NCI-H1694 treated with DMSO at 0.1 percent for 48 hours (cell line): Measurements from ENCODE around the gene GYG1.

Source experiments
- DNase-seq: peaks from one replicate; lab custom pipeline; 2025; lab: John Stamatoyannopoulos, UW

GYG1 gene

DNA sequence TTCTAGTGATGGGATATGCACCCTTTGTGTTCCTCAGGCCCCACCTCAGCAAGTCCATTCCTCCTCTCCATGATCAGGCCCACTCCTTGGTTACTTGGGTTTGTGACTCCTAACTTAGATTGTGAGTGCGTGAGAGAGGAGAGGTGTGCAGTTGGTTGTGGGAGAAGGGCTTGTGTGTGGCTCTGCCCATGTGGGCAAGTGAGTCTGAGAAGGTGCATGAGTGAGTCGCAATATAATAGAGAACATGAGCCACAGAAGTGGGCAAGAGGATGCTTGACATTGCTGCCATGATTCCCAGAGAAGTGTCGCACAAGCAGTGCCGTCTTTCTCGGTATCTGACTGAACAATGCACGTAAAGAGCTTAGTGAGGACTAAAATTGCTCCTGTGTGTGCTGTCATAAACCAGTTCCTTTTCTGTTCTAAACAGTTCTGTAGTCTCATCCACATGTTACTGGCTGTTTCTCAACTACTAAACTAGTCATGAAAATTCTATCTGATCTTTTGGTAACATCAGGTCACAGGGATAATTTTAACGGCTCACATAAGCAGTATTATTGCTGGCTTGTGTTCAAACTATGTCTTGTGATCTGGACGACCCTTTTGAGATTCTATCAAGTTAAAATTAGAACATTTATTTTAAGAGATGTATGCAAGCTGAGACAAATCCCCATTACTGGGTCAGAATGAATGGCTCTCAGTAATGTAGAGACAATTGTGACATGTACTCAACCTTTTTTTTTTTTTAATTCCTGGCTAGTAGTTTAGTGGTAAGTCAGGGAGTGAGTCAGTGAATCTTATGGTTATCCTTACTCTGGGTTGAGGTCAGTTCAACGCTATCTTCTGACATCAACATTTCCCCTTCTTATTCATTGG is 25.6 kb downstream of the GYG1 start:
- DNase-seq: no peak

DNA sequence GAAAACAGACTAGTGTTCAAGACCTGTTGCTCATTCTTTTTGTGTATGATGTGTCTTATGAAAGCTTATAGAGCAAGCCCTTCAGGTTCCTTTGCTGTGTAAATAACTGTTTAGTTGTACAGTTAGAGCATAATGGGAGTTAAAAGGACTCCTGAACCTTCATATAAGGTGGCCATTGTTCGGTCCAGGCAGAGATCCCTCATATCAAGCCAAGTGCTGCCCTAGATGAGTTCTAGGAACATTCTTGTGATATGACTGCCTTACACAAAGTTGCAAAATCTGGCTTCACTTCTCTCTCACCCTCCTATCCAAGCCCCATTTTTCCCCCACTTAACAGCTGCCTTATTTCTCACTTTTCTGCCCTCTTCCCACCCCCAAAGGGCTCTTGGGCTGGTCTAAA is 26.9 kb downstream of the GYG1 start:
- no peak for DNase-seq

DNA sequence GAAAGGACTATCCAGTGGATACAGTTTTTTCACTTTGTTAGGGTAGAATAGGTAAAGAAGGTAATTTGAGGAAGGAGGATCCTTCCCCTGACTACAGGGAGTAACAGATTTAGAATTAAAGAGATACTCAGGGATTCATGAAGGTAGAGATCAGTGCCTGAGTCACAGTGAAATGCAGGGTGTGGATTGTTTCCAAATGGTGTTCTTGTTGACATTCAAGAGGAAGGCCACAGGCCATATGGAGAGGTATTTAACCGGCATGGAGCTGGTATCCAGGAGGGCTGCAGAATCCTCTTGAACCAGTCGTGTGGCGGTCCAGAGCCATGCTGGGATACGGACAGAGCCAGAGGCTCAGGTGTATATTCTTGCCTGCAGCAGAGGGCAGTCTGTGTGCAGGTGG is 28.2 kb downstream of the GYG1 start:
- DNase-seq: no peak

DNA sequence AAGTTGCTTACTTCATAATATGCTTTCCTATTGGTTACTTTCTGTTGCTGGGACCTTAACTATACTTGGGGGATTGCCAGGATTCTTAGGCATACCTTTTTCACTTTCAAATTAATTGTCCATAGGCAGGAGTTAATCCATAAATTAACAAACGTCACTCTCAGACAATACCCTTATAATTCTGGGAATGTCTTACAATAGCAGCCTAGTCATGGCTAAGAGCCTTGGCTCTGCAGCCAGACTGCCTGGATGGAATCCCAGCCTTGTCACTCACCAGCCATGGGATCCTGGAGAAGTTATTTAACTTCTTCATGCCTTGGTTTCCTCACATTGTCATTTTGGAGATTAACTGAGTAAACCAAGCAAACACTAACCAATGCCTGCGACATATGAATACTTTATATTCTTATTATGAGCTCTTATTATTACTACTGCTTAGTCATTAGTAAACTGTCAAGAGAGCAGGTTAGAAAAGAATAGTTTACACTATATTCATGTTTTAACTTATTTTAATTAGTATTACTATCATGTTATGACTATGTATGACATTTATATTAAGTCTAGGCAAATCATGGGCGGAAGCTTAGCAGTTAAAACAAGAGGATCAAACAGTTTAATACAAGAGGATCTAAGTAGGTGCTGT is 29.0 kb downstream of the GYG1 start:
- DNase-seq: no peak

DNA sequence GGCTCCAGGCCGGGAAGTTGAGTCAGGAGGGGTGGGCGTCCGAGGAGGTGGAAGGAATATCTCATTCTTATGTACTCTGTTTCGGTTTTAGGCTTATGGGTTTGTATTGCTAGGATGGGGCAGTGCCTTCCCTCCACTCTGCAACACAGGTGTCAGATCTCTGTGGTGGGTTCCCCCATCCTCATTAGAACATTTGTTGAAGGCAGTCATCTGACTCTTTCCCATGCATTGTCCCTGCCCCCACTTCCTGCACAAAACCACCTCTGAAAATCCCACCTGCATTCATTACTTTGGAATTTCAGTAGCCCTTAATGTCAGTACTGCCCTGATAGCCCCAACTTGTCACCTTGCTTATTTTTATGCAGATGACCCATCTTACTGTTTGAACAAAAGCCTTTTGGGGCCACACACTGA is 29.5 kb downstream of the GYG1 start:
- DNase-seq: no peak

DNA sequence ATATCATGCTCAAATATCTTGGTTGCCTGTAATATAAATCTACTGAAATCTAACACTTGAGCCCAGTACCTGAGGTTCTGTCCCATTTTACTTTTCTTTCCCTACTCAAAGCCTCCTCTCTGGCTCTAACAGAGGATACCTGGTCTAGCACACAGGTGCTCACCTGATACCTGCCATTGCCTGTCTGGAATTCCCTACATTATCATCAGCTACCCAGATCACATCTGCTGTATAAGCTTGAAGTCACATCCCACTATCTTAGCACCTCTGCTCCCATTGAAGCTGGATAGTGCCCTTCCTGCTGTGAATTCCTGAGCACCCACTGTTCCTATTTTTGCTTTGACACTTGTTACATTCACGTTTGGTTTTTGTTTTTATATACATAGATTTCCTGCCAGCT is 30.5 kb downstream of the GYG1 start:
- no peak for DNase-seq

DNA sequence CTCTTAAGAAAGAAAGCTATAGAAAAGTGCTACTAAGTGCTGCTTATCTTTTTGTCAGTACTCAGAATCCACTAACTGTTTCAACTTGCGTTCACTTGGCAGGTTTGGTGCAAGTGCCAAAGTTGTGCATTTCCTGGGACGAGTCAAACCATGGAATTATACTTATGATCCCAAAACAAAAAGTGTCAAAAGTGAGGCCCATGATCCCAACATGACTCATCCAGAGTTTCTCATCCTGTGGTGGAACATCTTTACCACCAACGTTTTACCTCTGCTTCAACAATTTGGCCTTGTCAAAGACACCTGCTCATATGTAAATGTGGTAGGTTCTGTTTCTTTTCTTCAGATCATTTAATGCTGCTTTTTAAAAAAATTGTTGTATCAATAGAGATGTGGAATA is 32.6 kb downstream of the GYG1 start:
- no peak for DNase-seq

DNA sequence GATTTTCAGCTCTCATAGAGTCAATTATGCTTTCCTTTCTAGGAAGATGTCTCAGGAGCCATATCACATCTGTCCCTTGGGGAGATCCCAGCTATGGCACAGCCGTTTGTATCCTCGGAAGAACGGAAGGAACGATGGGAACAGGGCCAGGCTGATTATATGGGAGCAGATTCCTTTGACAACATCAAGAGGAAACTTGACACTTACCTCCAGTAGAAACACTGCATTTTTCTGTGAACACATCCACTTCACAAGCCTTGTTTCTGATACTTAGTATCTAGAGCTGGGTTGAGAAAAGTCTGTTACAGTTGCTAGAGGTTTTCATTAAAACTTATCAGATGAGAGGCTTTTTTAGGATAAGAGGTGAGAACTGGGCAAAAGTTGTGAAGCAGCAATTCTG is 35.4 kb downstream of the GYG1 start:
- no peak for DNase-seq

DNA sequence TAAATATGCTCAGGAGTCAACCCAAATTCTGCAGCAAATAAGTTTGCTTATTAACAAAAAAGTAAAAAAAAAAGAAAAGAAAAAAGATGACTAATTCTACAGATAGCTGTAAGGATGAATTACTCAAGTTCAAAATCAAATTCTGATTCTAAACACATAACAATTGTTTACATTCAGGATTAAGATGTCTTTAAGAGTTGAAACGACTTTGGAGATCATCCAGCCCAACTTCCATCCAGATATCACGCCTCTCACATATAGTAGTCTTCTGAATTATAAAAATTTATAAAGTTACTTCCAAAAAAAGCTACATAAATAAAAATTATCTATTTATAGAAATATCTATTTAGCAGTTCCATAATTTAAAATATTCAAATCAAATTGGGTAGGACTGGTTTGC is 39.8 kb downstream of the GYG1 start:
- no peak for DNase-seq

DNA sequence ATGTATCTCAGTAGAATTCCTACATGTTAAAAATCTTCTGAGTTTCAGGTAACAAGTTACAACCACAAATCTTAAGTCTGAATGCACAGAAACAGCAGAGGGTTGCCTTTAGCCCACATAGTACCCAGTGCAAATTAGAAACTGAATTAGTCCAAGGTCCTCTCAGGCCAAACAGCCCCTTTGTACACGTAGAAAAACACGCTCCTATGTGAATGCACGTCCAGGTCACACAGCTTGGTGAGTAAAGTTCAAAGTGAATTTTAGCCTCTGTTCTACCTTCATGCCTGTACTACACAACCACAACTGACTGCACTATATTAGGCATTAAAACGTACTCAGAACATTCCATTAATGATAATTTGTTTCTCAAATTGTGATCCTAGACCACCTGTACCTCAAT is 46.3 kb downstream of the GYG1 start:
- DNase-seq: no peak

DNA sequence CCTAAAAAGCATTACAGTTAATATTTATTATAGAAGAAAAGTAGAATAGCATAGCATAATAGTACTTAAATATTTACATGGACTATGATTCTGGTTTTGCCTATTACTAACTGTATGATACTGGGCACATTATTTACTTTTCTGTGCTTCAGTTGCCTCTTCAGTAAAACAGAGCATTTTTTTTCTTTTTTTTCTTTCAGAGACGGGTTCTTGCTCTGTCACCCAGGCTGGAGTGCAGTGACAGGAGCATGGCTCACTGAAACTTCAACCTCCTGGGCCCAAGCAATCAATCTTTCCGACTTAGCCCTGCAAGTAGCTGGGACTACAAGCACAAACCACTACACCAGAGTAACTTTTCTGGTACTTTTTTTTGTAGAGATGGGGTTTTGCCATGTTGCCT is 47.0 kb downstream of the GYG1 start:
- DNase-seq: no peak

DNA sequence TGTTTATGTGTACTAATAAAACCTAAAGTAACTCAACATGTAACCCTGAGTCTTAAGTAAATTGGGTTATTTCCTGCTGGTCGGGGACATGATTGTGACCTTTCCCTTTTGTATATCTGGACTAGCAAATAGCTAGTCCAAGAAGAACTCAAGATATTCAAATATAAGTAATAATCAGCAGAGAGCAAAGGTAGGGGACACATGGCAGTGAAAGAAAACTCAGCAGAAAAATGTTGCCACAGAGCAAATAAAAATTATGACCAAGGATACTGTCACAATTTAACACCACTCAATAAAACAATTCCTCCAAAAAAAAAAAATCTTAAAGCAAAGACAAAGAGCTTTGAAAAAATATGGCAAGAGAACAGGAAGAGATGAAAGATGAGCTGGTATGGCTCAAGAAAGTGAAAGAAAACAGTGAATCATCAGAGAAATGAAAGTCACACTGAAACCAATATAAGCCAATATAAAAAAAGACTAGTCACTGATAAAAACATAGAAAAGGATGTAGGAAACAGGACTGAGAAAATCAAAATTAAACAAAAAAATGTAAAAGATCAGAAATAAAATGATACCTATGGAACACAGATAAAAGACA is 51.5 kb downstream of the GYG1 start:
- DNase-seq: no peak

DNA sequence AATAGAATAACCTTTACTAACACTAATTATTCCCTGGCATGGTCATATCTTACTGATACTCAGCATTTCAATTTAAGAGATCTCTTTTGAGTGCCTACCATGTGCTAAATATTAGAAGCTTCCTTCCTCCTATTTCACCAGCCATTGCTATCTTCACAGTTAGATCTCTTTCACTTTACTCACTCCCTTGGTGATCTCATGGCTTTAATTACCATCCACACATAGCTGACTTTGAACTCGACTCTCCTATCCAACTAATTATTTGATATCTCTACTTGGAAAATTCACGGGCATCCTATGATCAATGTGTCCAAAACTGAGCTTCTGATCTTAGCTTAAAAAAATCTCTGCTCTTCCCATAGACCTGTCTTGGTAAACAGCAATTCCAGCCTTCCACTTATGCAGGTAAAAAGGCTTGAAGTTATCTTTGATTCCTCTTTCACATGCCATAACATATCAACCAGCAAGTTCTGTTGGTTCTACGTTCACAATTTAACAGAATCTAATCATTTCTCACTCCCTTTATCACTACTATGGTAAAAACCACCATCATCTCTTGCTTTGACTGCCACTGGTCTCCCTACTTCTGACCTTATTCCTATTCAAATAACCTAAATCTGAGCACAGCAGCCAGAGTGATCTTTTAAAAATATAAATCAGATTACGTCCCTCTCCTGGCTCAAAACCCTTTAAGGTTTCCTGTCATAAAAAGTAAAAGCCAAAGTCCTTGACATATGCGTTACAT is 53.2 kb downstream of the GYG1 start:
- no peak for DNase-seq

DNA sequence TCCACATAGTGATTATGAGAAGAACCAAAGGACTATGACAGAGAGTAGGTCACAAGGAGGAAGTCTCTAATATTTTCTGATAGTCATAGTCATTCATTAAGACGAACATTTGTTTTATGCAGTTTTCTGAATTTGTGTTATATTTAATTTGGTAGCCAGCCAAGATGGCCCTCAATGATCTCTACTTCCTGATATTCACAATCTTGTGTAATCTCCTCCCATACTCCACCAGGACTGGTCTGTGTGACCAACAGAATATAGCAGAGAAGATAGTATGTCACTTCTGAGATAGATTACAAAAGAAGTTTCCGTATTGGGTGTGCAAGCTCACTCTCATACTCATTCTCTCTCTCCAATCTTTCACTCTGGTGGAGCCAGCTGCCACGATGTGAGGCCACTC is 64.2 kb downstream of the GYG1 start:
- DNase-seq: no peak

DNA sequence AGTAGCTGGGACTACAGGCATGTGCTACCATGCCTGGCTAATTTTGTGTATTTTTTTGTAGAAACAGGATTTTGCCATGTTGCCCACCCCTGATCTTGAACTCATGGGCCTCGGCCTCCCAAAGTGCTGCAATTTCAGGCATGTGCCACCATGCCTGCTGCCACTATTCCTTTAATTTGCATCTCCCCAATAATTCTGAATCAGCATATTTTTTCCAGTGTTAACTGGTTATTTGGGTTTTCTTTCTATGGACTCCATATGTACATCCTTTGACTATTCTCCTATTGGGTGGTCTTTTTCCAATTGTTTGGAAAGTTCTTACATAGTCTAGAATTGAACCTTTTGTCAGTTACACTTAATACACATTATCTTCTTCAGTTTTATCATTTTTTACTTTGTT is 66.9 kb downstream of the GYG1 start:
- no peak for DNase-seq

DNA sequence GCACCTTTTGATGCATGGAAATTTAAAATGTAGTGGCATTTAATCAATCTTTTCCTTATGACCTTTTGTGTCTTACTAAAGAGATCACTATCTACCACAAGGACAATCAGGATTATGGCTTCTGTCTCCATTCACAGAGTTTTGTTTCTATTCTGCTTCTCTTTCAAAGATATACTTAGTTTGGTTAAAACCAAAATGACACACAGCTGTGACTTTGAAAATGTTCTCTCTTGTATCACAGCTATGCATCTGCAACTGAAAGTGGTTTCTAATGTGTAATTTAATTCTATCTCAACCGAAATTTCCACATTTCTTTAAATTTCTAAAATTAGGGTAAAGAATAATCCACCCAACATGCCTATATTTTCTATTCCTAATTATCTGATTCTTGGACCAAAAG is 67.3 kb downstream of the GYG1 start:
- DNase-seq: no peak

DNA sequence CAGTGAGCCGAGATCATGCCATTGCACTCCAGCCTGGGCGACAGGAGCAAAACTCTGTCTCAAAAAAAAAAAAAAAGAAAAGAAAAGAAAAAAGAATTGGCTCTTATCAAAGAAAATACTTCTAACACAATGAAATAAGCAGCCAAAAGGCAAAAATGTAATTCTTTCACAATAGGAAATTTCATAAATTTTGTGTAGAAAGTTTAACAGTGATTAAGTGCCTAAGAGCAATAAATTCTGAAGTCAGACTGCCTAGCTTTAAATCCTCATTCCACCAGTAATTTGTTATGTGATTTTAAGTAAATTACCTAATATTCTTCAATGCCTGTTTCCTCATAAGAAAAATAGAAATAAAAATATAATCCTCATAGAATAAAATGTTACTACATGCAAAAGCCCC is 70.4 kb downstream of the GYG1 start:
- DNase-seq: no peak

DNA sequence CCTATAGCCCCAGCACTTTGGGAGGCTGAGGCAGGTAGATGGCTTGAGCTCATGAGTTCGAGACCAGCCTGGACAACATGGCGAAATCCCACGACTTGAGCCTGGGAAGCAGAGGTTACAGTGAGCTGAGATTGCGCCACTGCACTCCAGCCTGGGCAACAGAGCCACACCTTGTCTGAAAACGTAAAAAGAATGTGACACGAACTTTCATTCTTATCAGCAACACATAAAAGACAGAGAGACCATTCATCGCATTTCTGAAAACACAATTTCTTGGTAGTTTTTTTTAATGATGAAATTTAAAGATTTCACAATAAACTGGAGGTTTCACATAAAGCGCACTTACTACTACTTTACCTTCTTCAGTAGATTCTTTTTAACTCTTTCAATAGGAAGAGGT is 76.5 kb downstream of the GYG1 start:
- DNase-seq: no peak
